ENCODE results near the gene APRT. TPM values are rescaled to one million over a fixed set of nuclear protein-coding genes. Genes with fewer than 3 reads are reported as not detected.
A peak's percentile ranks its signal among the peaks of the same experiment; 100 is the strongest.

The APRT gene
- total and polyA plus RNA-seq, 9 of the 15 experiments (the other 6 are each of a cell fraction or from before 2014, with no cell fraction given) = 41.7 to 409 (median 146) TPM

GRCh38 chr16:88773812-88774291, 37.9 kb downstream of the APRT start (continued):
- peak; percentile 83 for TF ChIP-seq FOXP4 (CRISPR knock-in tag; IDR thresholded peaks at IDR 0.05; ENCODE audit: borderline replicate concordance)
- no peak for TF ChIP-seq RBM14 (IDR thresholded peaks at IDR 0.05; ENCODE audit: borderline replicate concordance, insufficient read depth, low read depth, low read length)
- TF ChIP-seq ETV1 (tag; conservative IDR thresholded peaks at IDR 0.05; ENCODE audit: low read depth) = peak; percentile 46; the same call in 1 of the 2 replicates
- TF ChIP-seq ZNF717 (CRISPR knock-in tag; IDR thresholded peaks at IDR 0.05) = no peak
- 0 out of 2 replicates have a peak, but pooled peaks have one; percentile 7 for TF ChIP-seq ZNF75A (CRISPR knock-in tag; IDR thresholded peaks at IDR 0.05)
- TF ChIP-seq ATF4 (CRISPR knock-in tag; IDR thresholded peaks at IDR 0.05) = peak; percentile 69; the same call in 1 of the 2 replicates
- TF ChIP-seq ZNF511 (CRISPR knock-in tag; IDR thresholded peaks at IDR 0.05) = peak; percentile 51; the same call in 1 of the 2 replicates
- TF ChIP-seq ZNF778 (CRISPR knock-in tag; IDR thresholded peaks at IDR 0.05) = no peak
- TF ChIP-seq BCL6 (CRISPR knock-in tag; IDR thresholded peaks at IDR 0.05) = 0 out of 2 replicates have a peak, but pooled peaks have one; percentile 64
- TF ChIP-seq TCF7 (IDR thresholded peaks at IDR 0.05; ENCODE audit: borderline replicate concordance) = 0 out of 2 replicates have a peak, but pooled peaks have one; percentile 36
- TF ChIP-seq PTRF (tag; IDR thresholded peaks at IDR 0.05) = no peak
- TF ChIP-seq VEZF1 (CRISPR knock-in tag; IDR thresholded peaks at IDR 0.05) = peak; percentile 93
- TF ChIP-seq ZNF175 (CRISPR knock-in tag; IDR thresholded peaks at IDR 0.05; ENCODE audit: low read depth) = no peak; the same call in 1 of the 2 replicates
- TF ChIP-seq ELF4 (CRISPR knock-in tag; IDR thresholded peaks at IDR 0.05) = peak; percentile 91
- TF ChIP-seq ZNF79 (CRISPR knock-in tag; IDR thresholded peaks at IDR 0.05; ENCODE audit: low read depth) = no peak
- no peak for TF ChIP-seq ATF1 (CRISPR knock-in tag; IDR thresholded peaks at IDR 0.05)
- peak; percentile 80 for TF ChIP-seq ATF1 (tag; IDR thresholded peaks at IDR 0.05)
- TF ChIP-seq DIDO1 (tag; IDR thresholded peaks at IDR 0.05; ENCODE audit: low read depth) = no peak
- peak; percentile 75; the same call in 1 of the 2 replicates for TF ChIP-seq ZBTB17 (CRISPR knock-in tag; IDR thresholded peaks at IDR 0.05)
- no peak for TF ChIP-seq TGIF2 (CRISPR knock-in tag; IDR thresholded peaks at IDR 0.05)
- peak; percentile 72 for TF ChIP-seq FOSL1 (tag; conservative IDR thresholded peaks at IDR 0.05)
- no peak for TF ChIP-seq ZFPM2 (CRISPR knock-in tag; IDR thresholded peaks at IDR 0.05)
- peak; percentile 98 for TF ChIP-seq TCF3 (CRISPR knock-in tag; IDR thresholded peaks at IDR 0.05)
- peak; percentile 72; the same call in 1 of the 2 replicates for TF ChIP-seq STAT5A (IDR thresholded peaks at IDR 0.05; ENCODE audit: borderline replicate concordance, low read length)
- TF ChIP-seq TAF1 (IDR thresholded peaks at IDR 0.05; ENCODE audit: control insufficient read depth, extremely low read depth, insufficient read depth, low read length, severe bottlenecking) = peak; percentile 61
- no peak for TF ChIP-seq PHB (CRISPR knock-in tag; IDR thresholded peaks at IDR 0.05)
- TF ChIP-seq TAF7 (tag; IDR thresholded peaks at IDR 0.05) = no peak
